KOPT-K1 (cell line): ENCODE data around the gene SLF1.

ENCODE experiments used
- H3K27ac ChIP-seq: fragments of 200-600 bp; sonication (generic); 2 replicates; pipeline ENCODE4 v1.5.1; 2016; ENCODE audit warnings: antibody characterized with exemption, mild to moderate bottlenecking, low read depth, low read length; ENCODE audit not compliant: poor library complexity, severe bottlenecking
- H3K36me3 ChIP-seq: fragments of 200-600 bp; sonication (generic); 2 replicates; pipeline ENCODE4 v1.5.1; 2017; ENCODE audit warnings: antibody characterized with exemption, mild to moderate bottlenecking, low read length, moderate library complexity; ENCODE audit not compliant: insufficient read depth
- H3K9me3 ChIP-seq: fragments of 200-600 bp; sonication (generic); 2 replicates; pipeline ENCODE4 v1.5.1; 2017; ENCODE audit warnings: antibody characterized with exemption, low read length, mild to moderate bottlenecking; ENCODE audit not compliant: insufficient read depth, poor library complexity, severe bottlenecking

The SLF1 gene

DNA sequence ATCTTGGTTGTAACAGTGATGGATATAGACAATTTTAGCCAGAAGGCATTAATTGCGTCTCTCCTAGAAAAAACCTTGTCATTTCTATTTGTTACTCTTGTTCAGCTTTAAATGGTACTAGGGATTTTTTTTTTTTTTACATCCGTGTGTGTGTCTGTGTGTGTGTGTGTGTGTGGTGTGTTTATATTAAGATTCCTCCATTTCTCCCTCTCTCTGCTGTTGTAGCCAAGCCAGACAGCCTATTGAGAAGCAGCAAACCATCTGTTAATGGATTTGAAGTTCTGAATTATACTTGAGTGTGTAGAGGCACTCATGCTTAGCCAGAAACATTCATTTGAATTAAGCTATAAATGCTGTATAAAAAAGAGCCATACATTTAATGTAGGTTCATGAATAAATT lies 72.3 kb downstream of the SLF1 start:
- H3K9me3 ChIP-seq: no peaks in the 10 kb centered on the region

DNA sequence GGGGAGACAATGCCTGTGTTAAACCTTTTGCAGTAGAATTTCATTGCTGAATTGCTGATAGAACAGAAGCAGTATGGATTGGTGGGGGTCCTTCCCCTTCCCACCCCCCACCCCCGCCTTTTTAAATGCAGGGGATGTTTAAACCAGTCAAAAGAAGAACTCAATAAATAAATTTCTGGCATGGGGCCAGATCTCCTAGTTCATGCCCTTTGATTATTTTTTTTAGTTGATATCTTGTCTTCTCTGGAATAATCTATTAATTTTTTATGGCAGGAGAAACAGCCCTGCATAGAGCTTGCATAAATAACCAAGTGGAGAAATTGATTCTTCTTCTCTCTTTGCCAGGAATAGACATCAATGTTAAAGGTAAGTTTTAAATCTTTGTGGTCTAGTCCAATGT lies 72.8 kb downstream of the SLF1 start:
- H3K9me3 ChIP-seq: no peaks in the 10 kb centered on the region
- no peak overlapping the region for H3K27ac ChIP-seq
- peaks cover 88% of the 10 kb centered on the region for H3K36me3 ChIP-seq

More for the DNA sequence above, 72.3 kb downstream of the SLF1 start:
- Histone ChIP-seq H3K27ac (no peak overlapping the region), H3K36me3 (peaks cover 89% of the 10 kb centered on the region)

DNA sequence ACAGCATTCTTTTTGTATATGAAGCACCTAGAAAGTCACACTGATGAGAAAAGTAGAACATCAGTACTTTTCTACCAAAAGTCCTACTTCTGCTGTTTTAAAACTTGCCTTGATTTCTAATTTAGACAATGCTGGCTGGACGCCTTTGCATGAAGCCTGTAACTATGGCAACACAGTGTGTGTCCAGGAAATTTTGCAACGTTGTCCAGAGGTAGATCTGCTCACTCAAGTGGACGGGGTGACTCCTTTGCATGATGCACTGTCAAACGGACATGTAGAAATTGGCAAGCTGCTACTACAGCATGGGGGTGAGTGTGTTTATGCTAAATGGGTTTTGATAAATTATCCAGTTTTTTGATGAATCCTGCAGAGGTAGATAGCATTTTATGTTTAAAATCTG lies 73.5 kb downstream of the SLF1 start:
- Histone ChIP-seq H3K9me3 (no peaks in the 10 kb centered on the region), H3K27ac (no peak overlapping the region), H3K36me3 (peaks cover 88% of the 10 kb centered on the region)

DNA sequence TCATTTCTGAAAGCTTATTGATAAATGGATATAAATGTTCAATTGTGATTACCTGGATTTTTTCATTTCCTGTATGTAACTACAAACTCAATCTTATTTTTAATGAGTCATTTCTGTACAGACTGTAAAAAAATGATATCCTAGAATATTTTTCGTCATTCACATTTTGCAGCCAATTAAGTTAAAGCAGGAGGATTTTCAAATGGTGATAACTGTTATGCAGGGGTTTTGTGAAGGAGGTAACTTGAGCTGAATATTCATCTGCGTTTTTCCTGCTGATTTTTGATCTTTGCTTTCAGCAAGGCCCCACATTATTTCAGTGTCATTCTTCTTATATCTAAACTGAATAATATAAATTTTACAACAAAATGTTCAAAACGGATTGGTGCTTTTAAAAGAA lies 74.1 kb downstream of the SLF1 start:
- Histone ChIP-seq H3K9me3 (no peaks in the 10 kb centered on the region), H3K27ac (no peak overlapping the region), H3K36me3 (peaks cover 88% of the 10 kb centered on the region)

DNA sequence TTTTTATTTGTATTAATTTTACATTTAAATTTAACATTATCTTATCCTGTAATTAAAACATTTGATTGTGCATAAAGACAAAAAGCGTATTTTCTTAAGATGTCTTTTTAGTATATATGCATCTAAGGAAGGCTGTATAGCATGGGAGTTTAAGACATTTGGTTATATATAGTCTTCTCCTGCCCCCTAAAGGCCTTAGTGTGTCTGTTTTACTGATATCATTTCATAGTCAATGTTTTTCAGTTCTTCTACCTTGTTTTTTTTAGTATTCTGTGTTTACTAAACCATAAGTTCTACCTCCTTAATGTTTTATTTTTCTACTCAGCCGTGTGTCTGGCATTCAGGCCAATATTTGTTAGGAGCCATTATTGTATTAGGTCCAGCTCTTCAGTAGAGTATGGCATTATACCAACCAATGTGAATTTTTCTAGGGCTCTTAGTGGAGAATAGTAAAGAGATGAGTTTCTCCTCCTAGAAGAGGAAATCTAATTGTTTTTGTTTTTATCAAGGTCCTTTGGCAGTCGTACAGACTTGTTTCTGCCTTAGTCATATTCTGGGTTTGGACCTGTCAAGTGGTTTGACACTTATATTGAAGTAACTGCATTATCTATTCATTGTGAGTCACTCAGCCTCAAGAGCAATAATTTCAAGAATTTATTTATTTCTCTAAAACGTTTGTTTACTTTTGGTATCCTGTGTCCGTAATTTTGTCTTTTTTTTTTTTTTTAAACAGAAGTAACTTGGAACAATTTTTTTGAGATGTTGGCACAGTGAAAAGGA lies 74.8 kb downstream of the SLF1 start:
- peaks cover 89% of the 10 kb centered on the region for H3K36me3 ChIP-seq
- H3K9me3 ChIP-seq: no peaks in the 10 kb centered on the region
- no peak overlapping the region for H3K27ac ChIP-seq

DNA sequence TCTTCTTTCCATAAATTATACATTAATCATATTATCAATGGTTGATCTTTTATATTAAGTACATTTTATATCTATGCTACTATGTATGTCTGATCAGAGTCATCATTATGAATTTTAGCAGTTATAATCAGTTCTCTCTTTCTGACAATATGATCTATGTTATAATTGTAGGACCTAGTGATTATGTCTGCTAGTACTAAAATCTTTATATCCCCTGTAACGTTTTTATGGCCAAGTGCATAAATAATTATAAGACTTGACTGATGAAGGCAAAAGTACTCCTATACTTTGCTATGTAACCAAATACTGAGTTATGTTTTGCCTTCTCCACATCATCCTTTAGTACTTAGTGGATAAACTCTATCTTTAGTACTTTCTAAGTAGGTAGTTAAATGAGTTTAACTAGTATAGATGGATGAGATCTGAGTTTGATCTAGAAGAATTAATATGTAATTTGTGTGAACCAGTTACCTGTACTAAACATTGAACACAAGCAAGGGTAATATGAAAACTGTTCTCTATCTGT lies 75.4 kb downstream of the SLF1 start:
- Histone ChIP-seq H3K9me3 (no peaks in the 10 kb centered on the region), H3K36me3 (peaks cover 84% of the 10 kb centered on the region)

DNA sequence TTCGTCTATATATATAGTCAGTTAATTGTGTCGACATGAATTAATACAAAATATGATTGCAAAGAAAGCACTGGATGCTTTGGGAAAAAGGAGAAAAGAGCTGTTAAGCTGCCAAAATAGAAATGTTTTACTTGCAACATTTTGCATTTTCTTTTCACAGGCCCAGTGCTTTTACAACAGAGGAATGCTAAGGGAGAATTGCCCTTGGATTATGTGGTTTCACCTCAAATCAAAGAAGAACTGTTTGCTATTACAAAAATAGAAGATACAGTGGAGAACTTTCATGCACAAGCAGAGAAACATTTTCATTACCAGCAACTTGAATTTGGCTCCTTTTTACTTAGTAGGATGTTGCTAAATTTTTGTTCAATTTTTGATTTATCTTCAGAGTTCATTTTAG lies 76.2 kb downstream of the SLF1 start:
- H3K27ac ChIP-seq: no peak overlapping the region
- H3K9me3 ChIP-seq: no peaks in the 10 kb centered on the region
- H3K36me3 ChIP-seq: peaks cover 77% of the 10 kb centered on the region

More for the DNA sequence above, 75.4 kb downstream of the SLF1 start:
- no peak overlapping the region for H3K27ac ChIP-seq

DNA sequence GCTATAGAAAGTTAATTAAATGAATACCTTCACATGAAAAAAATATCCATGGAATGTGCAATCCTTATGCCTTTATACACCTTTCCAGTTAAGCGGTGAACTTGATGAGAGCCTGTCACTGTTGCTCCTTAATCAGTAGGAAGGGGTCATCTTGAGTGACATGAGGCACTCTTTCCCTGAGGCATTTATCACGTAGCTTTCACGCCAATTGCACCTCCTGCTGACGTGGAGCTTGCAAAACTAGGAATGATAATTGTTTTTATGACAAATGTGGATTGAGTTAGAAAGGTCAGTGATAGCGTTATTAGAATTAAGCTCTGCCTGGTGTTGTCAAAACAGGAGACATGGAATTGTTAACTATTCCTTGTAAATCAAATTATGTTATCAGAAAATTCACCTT lies 79.7 kb downstream of the SLF1 start:
- H3K36me3 ChIP-seq: peaks cover 62% of the 10 kb centered on the region
- H3K9me3 ChIP-seq: no peaks in the 10 kb centered on the region
- no peak overlapping the region for H3K27ac ChIP-seq

DNA sequence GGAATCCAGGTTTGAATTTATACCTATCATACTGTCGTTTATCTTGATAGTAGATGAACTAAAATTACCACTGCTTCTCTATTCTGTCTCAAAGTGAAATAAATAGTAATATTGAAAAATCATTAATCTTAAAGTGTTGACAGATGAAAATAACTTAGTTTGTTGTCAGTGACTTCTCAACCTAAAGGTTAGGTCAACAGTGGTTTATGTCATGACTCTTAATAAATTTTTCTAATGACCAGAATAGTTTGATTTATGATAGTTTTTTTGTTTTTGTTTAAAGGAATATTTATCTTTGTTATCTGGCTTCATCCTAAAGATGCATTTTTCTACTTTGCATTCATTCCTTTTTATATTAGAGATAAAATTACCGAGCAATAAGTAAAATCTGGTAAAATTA lies 81.1 kb downstream of the SLF1 start:
- H3K36me3 ChIP-seq: peaks cover 50% of the 10 kb centered on the region
- no peaks in the 10 kb centered on the region for H3K9me3 ChIP-seq
- H3K27ac ChIP-seq: no peak overlapping the region

DNA sequence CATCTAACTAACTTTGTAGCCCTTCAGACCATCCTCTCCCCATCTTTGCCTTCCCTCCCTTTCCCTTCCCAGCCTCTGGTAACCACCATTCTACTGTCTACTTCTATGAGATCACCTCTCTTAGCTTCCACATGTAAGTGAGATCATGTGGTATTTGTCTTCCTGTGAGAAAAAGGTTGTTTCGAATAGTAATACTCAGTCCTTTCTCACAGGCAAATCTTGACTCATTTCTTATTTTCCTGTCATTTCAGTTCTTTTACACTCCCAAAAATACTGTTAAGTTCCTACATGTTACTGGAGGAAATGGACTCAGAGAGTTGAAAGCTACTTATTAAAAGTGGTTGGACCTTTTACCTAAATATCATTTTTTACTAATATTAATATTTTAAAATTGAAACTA lies 82.1 kb downstream of the SLF1 start:
- Histone ChIP-seq H3K9me3 (no peaks in the 10 kb centered on the region), H3K27ac (no peak overlapping the region), H3K36me3 (peaks cover 43% of the 10 kb centered on the region)

DNA sequence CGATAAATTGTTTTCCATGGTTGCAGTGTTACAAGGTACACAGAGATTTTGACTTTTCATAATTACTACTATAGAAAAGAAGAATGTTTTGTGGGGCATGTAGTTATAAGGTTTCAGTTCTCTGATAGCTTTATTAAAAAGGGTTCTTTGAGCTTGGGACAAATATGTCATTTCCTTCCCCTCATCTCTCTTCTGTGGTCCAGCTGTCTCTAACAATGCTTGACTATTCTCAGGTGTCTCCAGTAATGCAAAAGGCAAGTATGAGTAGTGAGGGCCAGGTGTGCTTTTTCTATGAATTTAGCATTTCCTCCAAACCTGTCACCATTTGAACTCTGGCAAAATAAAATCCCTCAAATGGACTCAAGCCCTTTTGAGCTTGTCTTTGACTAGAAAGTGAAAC lies 84.3 kb downstream of the SLF1 start:
- H3K27ac ChIP-seq: no peak overlapping the region
- no peaks in the 10 kb centered on the region for H3K9me3 ChIP-seq
- H3K36me3 ChIP-seq: peaks cover 26% of the 10 kb centered on the region

DNA sequence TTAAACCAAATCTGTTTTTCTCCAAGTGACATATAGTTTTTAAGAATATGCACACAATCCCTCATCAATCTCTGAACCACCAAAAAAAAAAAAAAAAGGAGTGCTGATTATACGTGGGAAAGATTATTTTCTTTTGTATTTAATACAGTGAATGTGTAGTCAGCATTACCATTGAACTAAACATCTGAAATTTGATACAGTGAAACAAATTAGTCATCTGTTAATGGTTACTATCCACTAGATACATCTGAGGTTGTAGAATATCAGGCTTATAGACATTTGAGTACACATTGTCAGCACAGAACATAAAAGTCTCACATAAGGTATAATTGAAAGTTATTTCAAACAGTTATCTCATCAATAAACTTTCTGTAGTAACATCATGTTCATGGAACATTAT lies 87.0 kb downstream of the SLF1 start:
- Histone ChIP-seq H3K27ac (no peak overlapping the region), H3K36me3 (peaks cover 47% of the 10 kb centered on the region)

DNA sequence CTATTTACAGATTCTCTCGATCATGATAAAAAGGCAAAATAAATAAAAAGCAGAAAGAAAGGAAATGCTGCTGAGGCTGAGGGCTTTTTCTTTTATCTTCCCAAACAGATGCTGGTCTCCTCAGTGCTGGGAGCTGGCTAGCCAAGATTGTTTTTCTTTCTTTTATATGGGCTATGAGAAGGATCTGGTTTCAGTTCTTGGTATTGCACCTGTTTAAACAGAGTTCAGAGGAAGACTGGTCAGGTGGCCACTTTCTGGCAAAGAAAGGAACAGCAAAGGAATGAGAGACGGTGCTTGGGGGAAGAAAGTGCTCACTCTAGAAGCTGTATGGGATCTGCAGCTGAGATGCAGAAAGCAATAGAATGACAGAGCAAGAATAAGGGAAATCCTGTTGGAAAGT lies 88.9 kb downstream of the SLF1 start:
- no peaks in the 10 kb centered on the region for H3K9me3 ChIP-seq
- H3K27ac ChIP-seq: no peak overlapping the region
- H3K36me3 ChIP-seq: peaks cover 56% of the 10 kb centered on the region

More for the DNA sequence above, 87.0 kb downstream of the SLF1 start:
- H3K9me3 ChIP-seq: no peaks in the 10 kb centered on the region

DNA sequence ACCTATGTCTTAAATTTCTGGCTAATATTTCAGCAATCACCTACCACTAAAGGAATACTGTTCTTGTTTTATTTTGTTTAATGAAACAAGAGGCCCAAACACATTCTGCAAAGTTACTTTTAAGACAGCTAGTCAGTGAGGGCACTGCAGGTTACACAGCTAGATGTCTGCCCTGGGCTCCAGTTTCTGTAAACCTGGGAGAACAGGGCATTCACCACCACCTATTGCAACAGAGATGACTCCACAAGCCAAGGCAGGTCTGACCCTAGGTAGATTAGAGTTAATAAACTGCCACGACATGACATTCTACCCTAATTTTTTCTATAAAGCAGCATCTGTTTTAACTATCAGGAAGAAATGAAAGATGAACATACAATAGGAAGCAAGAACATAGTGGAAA lies 90.8 kb downstream of the SLF1 start:
- H3K27ac ChIP-seq: no peak overlapping the region
- H3K36me3 ChIP-seq: peaks cover 63% of the 10 kb centered on the region
- H3K9me3 ChIP-seq: no peaks in the 10 kb centered on the region

DNA sequence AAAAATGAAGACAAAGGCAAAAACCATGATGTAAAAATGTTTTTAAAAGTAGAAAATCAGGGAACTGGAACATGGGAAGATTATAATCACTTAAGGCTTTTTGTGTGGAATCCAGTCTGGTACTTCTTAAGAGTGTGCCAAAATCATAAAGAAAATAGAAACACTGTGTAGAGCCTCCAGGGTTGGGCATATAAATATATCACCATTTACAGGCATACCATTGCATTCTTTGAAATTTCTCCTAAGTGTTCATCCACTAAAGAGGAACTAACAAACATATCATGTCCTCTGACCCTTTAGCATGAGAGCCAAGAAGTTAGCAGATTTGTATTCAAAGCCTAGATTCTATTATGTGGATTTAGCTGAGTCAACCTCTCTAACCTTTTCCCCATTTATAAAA lies 93.3 kb downstream of the SLF1 start:
- peaks cover 77% of the 10 kb centered on the region for H3K36me3 ChIP-seq
- no peak overlapping the region for H3K27ac ChIP-seq
- no peaks in the 10 kb centered on the region for H3K9me3 ChIP-seq

DNA sequence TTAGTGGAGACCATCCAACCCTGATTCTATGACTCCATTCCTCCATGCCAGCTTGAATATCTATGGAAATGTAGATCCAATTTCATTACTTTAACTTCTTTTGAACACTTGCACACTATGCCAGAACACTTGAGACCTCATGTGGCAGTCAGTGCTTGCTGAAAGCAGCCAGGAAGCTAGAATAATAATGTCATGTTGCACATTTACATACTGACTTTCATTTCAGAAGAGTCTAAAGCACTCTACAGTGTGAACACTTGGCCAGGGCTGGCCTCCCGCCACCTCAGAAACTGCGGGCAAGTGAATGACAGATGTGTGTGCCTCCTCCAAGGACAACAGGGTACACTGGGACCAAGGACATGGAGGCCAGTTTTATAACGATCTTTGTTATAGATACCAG lies 97.3 kb downstream of the SLF1 start:
- H3K9me3 ChIP-seq: peaks cover 5% of the 10 kb centered on the region
- peaks cover 45% of the 10 kb centered on the region for H3K36me3 ChIP-seq
- H3K27ac ChIP-seq: no peak overlapping the region
